OCI-LY7 (cell line): ENCODE results near the gene FBN2.

Source experiments
- CTCF ChIP-seq: fragments of 200-600 bp; sonication (generic); conservative IDR thresholded peaks from 2 replicates; pipeline ENCODE4 v1.5.1; 2014; ENCODE audit warnings: mild to moderate bottlenecking, antibody characterized with exemption, low read length, moderate library complexity, mixed read lengths
- EZH2phosphoT487 ChIP-seq: fragments of 200-600 bp; sonication (generic); IDR thresholded peaks from 2 replicates; pipeline ENCODE4 v1.6.1; 2018; ENCODE audit warnings: low read depth, borderline replicate concordance, mild to moderate bottlenecking, mixed run types, antibody characterized with exemption, low read length, moderate library complexity, mixed read lengths

- TF ChIP-seq CTCF (no peak), EZH2phosphoT487 (no peak)
Measured at GRCh38 chr5:128414469-128414868, 123.6 kb downstream of the FBN2 start.
